BLaER1 treated with 17β-estradiol and CSF1 and Interleukin-3, amounts not matched to agents 10 nM and 100 nM (cell line): ENCODE results near the gene RHBDD3.
A peak's percentile ranks its signal among the peaks of the same experiment; 100 is the strongest.
"Not testable (repeated sequence)": the region's sequence is repeated elsewhere in the genome, so short reads cannot be mapped to it uniquely, and the experiment has no call there.

ENCODE experiments used
- H3K27ac ChIP-seq, 11 experiments: shearing (Covaris generic); formaldehyde crosslinking; 2 replicates each; pipeline ENCODE4 v1.8.1; 2022
- H3K27me3 ChIP-seq, 11 experiments: shearing (Covaris generic); formaldehyde crosslinking; 2 replicates each; pipeline ENCODE4 v1.8.1; 2022
- H3K36me3 ChIP-seq, 11 experiments: shearing (Covaris generic); formaldehyde crosslinking; 2 replicates each; pipeline ENCODE4 v1.8.1; 2022
- H3K4me1 ChIP-seq, 10 experiments: shearing (Covaris generic); formaldehyde crosslinking; 2 replicates each; pipeline ENCODE4 v1.8.1; 2022
- H3K4me2 ChIP-seq, 11 experiments: shearing (Covaris generic); formaldehyde crosslinking; 2 replicates each; pipeline ENCODE4 v1.8.1; 2022
- H3K4me3 ChIP-seq, 10 experiments: shearing (Covaris generic); formaldehyde crosslinking; 2 replicates each; pipeline ENCODE4 v1.8.1; 2022
- H3K9ac ChIP-seq, 11 experiments: shearing (Covaris generic); formaldehyde crosslinking; 2 replicates each; pipeline ENCODE4 v1.8.1; 2022
- H3K9me3 ChIP-seq, 11 experiments: shearing (Covaris generic); formaldehyde crosslinking; replicated peaks in 1 of 11; 2 replicates each; pipeline ENCODE4 v1.8.1; 2022
- H4K20me1 ChIP-seq, 11 experiments: shearing (Covaris generic); formaldehyde crosslinking; 2 replicates each; pipeline ENCODE4 v1.8.1; 2022
- Cebpa-rat ChIP-seq, 11 experiments: shearing (Covaris generic); IDR thresholded peaks; 2 replicates each; pipeline ENCODE4 v1.8.1; 2022

Gene RHBDD3

GRCh38 chr22:29224859-29225410 is 42.8 kb downstream of the RHBDD3 start:
- no peaks in the 10 kb centered on the region for H3K36me3 ChIP-seq
- no peak overlapping the region for H3K4me3 ChIP-seq
- H3K27me3 ChIP-seq: peaks cover 0 to 6% (median 0%) of the 10 kb centered on the region in 11 experiments; a peak in 3 of 22 replicates
- TF ChIP-seq Cebpa-rat (IDR thresholded peaks at IDR 0.05): no peak
- no peak overlapping the region for H3K27ac ChIP-seq
- H3K4me1 ChIP-seq: peaks cover 0 to 11% (median 3%) of the 10 kb centered on the region in 10 experiments; a peak in 9 of 20 replicates
- H4K20me1 ChIP-seq: peaks cover 0 to 19% (median 0%) of the 10 kb centered on the region in 11 experiments; a peak in 6 of 22 replicates
- no peak overlapping the region for H3K9ac ChIP-seq
- H3K4me2 ChIP-seq: peak overlapping the region in 5 of 11 experiments; percentile 20 to 43 (median 26); a peak in 10 of 22 replicates
- no peaks in the 10 kb centered on the region for H3K9me3 ChIP-seq

DNA sequence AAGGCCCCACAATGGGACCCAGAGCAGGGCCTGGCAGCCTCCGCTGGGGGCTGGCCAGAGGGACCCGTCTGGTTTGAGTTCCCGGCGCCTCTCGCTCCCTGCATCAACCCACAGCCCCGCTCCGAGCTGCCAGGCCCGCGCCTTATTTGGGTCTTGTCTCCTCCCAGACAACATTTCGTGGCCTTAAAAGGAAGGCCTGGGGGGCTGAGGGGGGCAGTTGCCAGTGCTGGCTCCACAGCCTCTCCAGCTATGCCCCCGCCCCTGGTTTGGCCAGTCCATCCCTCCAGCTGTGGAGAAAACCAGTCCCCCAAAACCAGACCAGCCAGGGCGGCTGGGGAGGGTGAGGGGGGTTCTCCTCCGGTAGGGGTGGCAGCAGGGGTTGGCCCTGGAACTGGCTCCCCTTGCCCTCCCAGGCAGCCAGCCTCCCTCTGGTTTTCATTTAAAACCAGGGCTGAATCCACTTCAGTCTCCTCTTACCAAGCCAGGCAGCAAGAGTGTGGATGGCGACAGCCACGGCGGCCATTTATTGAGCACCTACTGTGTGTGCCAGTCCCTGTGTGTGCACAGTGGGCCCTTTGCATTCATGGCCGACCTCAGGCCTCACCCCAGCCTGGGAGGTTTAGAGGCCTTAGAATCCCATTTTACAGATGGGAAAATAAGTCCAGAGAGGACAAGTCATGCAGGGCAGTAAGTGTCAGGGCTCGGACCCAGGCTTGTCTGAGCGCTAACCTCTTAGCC is 43.5 kb downstream of the RHBDD3 start:
- Histone ChIP-seq H3K9ac (no peak overlapping the region), H3K4me3 (no peak overlapping the region), H3K27me3 (peaks cover 0 to 9% (median 0%) of the 10 kb centered on the region in 11 experiments; a peak in 3 of 22 replicates), H3K27ac (no peak overlapping the region), H4K20me1 (peaks cover 0 to 19% (median 0%) of the 10 kb centered on the region in 11 experiments; a peak in 6 of 22 replicates), H3K36me3 (no peaks in the 10 kb centered on the region), H3K4me2 (no peak overlapping the region), H3K4me1 (peaks cover 0 to 11% (median 3%) of the 10 kb centered on the region in 10 experiments; a peak in 9 of 20 replicates), H3K9me3 (no peaks in the 10 kb centered on the region)
- TF ChIP-seq Cebpa-rat (IDR thresholded peaks at IDR 0.05): no peak

DNA sequence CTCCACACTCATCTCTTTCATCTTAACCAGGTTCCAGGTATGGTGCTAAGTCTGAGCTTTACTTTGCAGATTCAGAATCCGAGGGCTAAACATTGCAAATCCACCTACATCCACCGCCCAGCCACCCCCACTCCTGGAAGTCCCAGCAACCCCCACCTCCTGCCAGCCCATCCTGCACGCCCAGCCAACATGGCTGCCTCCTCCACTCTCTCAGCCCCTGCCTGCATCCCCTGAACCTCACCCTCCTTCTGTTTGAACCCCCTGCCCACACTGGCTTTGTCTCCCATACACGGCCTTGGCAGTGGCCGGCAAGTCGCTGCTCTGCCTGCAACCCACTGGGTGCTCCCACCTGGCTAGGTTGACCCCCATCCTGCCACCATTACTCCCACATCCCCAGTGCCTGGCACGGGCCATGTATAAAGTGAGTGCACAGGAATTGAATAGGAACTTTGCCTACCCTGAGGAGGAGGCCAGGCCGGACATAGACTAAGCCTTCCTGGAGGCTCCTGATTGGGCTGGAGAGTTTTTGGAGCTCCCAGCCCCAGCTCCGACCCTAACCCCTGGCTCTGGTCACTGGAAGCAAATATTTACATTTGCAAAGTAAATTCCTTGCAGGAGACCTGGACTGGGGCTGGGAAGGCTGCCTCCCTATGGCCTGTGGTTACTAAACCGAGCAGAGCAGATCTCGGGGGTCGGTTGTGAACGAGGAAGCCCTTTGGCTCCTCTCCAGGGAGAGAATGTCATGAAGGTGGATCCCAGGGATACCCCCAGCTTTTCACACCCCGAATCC is 47.7 kb downstream of the RHBDD3 start:
- H3K4me2 ChIP-seq: no peak overlapping the region
- no peaks in the 10 kb centered on the region for H3K36me3 ChIP-seq
- H3K4me1 ChIP-seq: peaks cover 0 to 13% (median 7%) of the 10 kb centered on the region in 10 experiments; a peak in 13 of 20 replicates
- peaks cover 0 to 36% (median 8%) of the 10 kb centered on the region in 11 experiments; a peak in 10 of 22 replicates for H4K20me1 ChIP-seq
- peaks cover 0 to 42% (median 10%) of the 10 kb centered on the region in 11 experiments; a peak in 11 of 22 replicates for H3K27me3 ChIP-seq
- no peak overlapping the region for H3K4me3 ChIP-seq
- no peak for TF ChIP-seq Cebpa-rat (IDR thresholded peaks at IDR 0.05)
- H3K9me3 ChIP-seq: no peaks in the 10 kb centered on the region
- H3K9ac ChIP-seq: no peak overlapping the region
- H3K27ac ChIP-seq: no peak overlapping the region

DNA sequence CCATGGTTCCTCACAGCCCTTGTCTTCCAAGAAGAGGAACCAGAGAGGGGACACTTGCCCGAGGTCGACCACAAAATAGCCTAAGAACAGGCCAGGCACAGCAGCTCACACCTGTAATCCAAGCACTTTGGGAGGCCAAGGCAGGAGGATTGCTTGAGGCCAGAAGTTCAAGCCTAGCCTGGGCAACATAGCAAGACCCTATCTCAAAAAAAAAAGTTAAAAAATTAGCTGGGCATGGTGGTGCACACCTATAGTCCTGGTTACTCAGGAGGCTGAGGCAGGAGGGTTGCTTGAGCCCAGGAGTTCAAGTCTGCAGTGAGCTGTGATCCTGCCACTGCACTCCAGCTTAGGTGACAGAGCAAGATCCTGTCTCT is 48.4 kb downstream of the RHBDD3 start:
- H3K36me3 ChIP-seq, H3K27ac ChIP-seq, H3K4me3 ChIP-seq, H3K9me3 ChIP-seq, H3K4me1 ChIP-seq, H3K4me2 ChIP-seq, H3K9ac ChIP-seq: not testable (repeated sequence)
- Histone ChIP-seq H3K27me3 (peaks cover 0 to 49% (median 17%) of the 10 kb centered on the region in 11 experiments; a peak in 13 of 22 replicates), H4K20me1 (peaks cover 0 to 38% (median 11%) of the 10 kb centered on the region in 11 experiments; a peak in 11 of 22 replicates)

DNA sequence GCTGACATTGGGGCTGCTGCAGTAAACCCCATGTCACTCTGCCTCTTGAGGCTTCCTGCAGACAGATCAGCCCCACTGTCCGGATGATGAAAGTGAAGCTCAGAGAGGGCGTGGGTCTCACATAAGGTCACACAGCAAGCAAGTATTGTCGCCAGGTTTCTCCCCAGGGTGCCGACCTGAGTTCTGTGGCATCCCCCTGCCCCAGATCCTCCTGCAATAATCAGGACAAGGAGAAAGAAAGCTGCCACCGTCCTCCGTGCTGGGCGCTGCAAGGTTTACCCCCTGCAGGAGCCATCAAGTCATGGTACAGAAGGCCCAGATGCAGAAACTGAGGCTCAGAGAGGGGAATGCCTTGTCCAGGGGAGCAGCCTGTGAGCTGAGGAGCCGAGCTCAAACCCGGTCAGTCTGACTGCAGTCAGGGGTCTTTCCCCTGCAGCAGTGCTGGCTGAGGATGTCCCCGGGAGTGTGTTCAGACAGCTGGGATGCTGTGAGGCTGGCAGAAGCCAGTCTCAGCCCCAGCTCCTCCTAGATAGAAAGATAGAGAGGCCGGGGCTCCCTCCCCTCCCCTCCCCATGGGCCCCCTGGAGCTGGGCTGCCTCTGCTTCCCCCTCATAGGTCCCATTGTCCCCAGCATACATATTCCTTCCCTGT is 48.9 kb downstream of the RHBDD3 start:
- H3K36me3 ChIP-seq: no peaks in the 10 kb centered on the region
- no peaks in the 10 kb centered on the region for H3K9me3 ChIP-seq
- H3K27ac ChIP-seq: no peak overlapping the region

GRCh38 chr22:29217827-29218757 is 49.7 kb downstream of the RHBDD3 start:
- Histone ChIP-seq H3K4me1 (peaks cover 0 to 10% (median 5%) of the 10 kb centered on the region in 10 experiments; a peak in 10 of 20 replicates), H3K27ac (no peak overlapping the region), H3K4me2 (peak overlapping the region in 3 of 11 experiments; percentile 28 to 45 (median 29); a peak in 1 of 22 replicates), H3K27me3 (peaks cover 0 to 62% (median 30%) of the 10 kb centered on the region in 11 experiments; a peak in 16 of 22 replicates), H4K20me1 (peaks cover 0 to 49% (median 16%) of the 10 kb centered on the region in 11 experiments; a peak in 11 of 22 replicates), H3K4me3 (no peak overlapping the region), H3K9ac (no peak overlapping the region), H3K36me3 (no peaks in the 10 kb centered on the region), H3K9me3 (no peaks in the 10 kb centered on the region)
- no peak for TF ChIP-seq Cebpa-rat (IDR thresholded peaks at IDR 0.05)

More for the DNA sequence above, 48.9 kb downstream of the RHBDD3 start:
- Histone ChIP-seq H3K4me1 (peaks cover 0 to 10% (median 5%) of the 10 kb centered on the region in 10 experiments; a peak in 10 of 20 replicates), H3K4me2 (no peak overlapping the region), H3K4me3 (no peak overlapping the region), H4K20me1 (peaks cover 0 to 41% (median 16%) of the 10 kb centered on the region in 11 experiments; a peak in 11 of 22 replicates), H3K27me3 (peaks cover 0 to 54% (median 22%) of the 10 kb centered on the region in 11 experiments; a peak in 13 of 22 replicates), H3K9ac (no peak overlapping the region)
- no peak for TF ChIP-seq Cebpa-rat (IDR thresholded peaks at IDR 0.05)

DNA sequence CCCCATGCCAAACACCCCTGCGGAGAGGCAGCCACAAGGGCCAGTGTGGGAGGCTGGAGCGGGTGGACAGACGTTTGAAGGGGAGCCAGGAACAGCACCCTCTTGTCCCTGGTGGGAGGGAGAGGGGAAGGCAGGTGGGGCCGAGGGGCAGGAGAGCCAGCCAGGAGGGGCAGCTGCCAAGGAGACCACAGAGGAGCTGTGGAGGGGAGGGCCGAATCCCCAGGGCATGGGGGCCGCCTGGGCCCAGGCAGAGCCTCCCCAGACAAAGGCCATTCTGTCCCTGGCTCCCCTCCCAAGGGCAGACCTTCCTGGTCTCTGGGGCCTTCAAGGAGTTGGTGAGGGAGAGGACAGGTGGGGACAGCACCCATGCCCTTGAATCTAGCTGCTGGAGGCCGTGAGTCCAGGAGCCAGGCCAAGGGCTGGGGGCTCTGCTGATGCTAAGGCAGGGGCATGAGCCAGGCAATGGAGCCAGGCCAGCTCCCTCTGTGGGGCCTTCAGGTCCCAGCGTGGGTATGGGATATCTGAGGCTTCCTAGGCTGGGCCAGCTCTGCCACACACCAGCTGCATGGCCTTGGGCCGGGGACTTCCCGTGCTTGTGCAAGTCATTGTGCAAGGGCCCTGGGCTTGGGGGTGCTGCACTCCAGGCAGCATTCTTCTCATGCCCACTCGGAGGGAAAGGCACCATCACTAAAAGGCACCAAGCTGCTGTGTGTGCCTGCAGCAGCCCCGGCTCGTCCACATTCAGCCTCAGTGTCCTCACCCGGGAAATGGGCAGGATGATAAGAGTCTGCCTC is 50.7 kb downstream of the RHBDD3 start:
- Histone ChIP-seq H3K4me2 (peak overlapping the region in 8 of 11 experiments; percentile 13 to 49 (median 28); a peak in 12 of 22 replicates), H3K27ac (peak overlapping the region in 6 of 11 experiments; percentile 16 to 53 (median 26); a peak in 6 of 22 replicates), H3K27me3 (peaks cover 1 to 72% (median 37%) of the 10 kb centered on the region in 11 experiments; a peak in 17 of 22 replicates), H3K4me1 (peaks cover 0 to 10% (median 5%) of the 10 kb centered on the region in 10 experiments; a peak in 10 of 20 replicates), H3K9me3 (no peaks in the 10 kb centered on the region), H3K9ac (no peak overlapping the region), H3K4me3 (no peak overlapping the region), H4K20me1 (peaks cover 0 to 50% (median 16%) of the 10 kb centered on the region in 11 experiments; a peak in 11 of 22 replicates), H3K36me3 (no peaks in the 10 kb centered on the region)
- peak in 4 of 11 experiments; percentile 29 to 47 (median 42); a peak in 2 of 22 replicates for TF ChIP-seq Cebpa-rat (IDR thresholded peaks at IDR 0.05)
